ENCODE data around the gene EFNA5.

EFNA5 gene

DNA sequence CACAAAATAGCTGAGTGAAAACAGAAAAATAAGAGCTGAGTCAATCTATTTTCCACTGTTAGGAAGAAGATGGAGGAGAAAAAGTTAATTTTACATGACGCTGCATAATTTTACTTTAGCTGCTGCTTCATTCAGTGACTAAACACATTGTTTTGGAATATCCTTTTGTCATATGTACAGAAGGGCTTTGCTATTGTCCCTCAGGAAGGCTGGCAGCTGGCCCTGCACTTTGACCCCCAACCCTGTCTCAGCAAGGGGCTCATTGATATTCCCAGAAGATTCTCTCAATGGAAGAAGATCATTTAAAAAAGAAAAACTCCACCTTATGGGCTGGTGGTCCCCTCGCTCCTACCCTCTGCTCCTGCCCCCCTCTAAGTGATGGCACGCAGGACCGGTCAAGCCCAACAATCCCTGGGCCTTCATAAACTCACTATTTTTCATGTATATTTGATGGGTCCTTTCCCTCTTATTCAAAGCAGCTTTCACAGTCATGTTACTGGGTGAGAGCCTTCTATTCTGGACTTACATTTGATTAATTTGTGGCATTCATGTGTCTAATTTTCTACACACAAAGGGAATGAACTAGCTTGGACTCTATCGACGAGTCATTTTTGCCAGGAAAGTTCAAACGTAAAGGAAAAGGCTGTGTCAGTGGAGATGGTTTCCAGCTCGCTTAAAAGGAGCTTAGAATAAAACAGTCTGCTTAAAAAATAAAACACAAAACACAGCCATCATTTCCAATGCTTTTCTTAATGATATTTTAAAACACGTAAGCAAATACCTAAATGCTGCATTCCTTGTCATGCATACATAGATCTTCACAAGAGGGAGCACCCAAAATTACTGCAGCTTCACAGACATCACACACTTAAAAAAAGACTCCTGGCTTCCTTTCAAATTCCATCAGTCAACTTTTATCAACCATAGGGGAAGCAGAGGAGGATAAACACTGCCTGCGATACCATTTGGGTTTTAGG, 104.7 kb downstream of the EFNA5 start:
- Mint-ChIP-seq H3K4me1 (peaks cover 6% of the 10 kb centered on the region), H3K27ac (no peak overlapping the region), H3K9me3 (no peaks in the 10 kb centered on the region), H3K4me3 (no peak overlapping the region), H3K27me3 (peaks cover 29% of the 10 kb centered on the region), H3K36me3 (no peaks in the 10 kb centered on the region)
- ATAC-seq: no peak

DNA sequence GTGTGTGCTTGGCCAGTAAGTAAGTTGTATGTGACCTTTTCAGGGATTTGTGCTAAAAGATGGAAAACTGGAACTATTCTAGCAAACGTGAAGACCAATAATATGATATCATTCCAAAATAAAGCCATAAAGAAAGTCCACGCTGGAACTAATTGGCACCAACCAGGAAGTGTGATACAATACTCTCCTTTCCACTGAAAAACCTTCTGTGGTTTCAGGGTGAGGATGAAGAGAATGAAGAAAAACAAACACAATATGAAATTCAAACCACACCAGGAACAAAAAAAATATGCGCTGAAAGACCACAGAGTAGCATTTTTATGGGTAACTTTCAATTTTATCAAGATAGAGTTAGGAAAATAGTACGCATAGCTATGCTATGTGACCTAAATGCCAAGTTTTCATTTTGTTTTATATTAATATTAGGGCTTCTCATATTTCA, 105.8 kb downstream of the EFNA5 start:
- no peak for ATAC-seq
- Mint-ChIP-seq H3K4me3 (no peak overlapping the region), H3K4me1 (no peaks in the 10 kb centered on the region), H3K27ac (no peak overlapping the region), H3K36me3 (no peaks in the 10 kb centered on the region), H3K27me3 (peaks cover 29% of the 10 kb centered on the region), H3K9me3 (no peaks in the 10 kb centered on the region)

DNA sequence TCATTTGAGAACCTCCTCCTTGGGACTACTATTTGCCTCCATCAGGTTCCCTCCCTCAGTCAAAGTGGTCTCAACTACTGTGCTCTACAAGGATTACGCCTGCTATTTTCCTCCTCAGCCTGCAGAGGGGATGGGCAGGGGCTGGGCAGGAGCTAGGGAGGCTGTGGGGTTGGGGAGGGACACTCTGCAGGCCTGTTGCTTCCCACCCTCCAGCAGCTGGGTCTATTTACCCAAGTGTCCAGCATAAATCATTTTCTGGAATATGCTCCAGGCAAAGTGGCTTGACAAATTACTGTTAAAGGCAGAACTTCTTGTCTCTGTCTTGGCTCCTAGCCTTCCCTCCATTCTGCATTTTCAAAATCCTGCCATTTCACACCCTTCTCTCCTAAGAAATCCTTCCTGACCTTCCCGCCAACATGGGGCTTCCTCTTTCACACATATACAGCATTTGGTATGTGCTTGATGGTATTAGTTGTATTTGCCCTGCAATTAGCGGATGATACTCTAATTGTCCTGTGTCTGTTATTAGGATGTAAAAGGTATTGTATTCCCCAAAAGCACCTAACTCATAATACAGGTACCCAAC, 106.7 kb downstream of the EFNA5 start:
- no peak for ATAC-seq
- H3K4me3 Mint-ChIP-seq: no peak overlapping the region
- H3K36me3 Mint-ChIP-seq: no peaks in the 10 kb centered on the region
- H3K27ac Mint-ChIP-seq: no peak overlapping the region
- H3K4me1 Mint-ChIP-seq: no peaks in the 10 kb centered on the region
- H3K27me3 Mint-ChIP-seq: peaks cover 29% of the 10 kb centered on the region
- no peaks in the 10 kb centered on the region for H3K9me3 Mint-ChIP-seq

DNA sequence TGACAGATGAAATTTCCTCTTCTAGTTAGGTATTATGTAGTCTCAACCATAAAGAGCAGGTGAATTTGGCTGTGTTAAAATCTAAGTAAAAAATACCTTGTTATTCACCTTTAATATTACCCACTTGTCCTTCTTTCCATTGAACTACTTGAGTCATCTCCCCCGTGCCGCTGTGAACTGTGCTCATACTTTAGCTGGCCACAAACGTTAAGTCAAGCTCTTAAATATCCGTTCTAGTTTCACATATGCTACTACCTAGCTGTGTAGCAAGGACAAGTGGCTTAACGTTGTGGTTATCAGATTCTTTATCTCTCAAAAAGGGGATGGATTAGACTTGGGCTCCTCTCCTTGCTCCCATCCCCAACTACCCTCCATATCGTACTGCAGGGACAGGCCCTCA, 110.4 kb downstream of the EFNA5 start:
- no peaks in the 10 kb centered on the region for H3K9me3 Mint-ChIP-seq
- H3K36me3 Mint-ChIP-seq: no peaks in the 10 kb centered on the region
- H3K27ac Mint-ChIP-seq: no peak overlapping the region
- no peaks in the 10 kb centered on the region for H3K4me1 Mint-ChIP-seq
- H3K27me3 Mint-ChIP-seq: peaks cover 9% of the 10 kb centered on the region
- H3K4me3 Mint-ChIP-seq: no peak overlapping the region
- ATAC-seq: no peak

- no peak overlapping the region for H3K27ac Mint-ChIP-seq
- H3K9me3 Mint-ChIP-seq: no peaks in the 10 kb centered on the region
- ATAC-seq: no peak
- no peaks in the 10 kb centered on the region for H3K36me3 Mint-ChIP-seq
- H3K4me3 Mint-ChIP-seq: no peak overlapping the region
- H3K27me3 Mint-ChIP-seq: peaks cover 9% of the 10 kb centered on the region
- no peaks in the 10 kb centered on the region for H3K4me1 Mint-ChIP-seq
Observed at GRCh38 chr5:107558823-107559375, 111.8 kb downstream of the EFNA5 start.

DNA sequence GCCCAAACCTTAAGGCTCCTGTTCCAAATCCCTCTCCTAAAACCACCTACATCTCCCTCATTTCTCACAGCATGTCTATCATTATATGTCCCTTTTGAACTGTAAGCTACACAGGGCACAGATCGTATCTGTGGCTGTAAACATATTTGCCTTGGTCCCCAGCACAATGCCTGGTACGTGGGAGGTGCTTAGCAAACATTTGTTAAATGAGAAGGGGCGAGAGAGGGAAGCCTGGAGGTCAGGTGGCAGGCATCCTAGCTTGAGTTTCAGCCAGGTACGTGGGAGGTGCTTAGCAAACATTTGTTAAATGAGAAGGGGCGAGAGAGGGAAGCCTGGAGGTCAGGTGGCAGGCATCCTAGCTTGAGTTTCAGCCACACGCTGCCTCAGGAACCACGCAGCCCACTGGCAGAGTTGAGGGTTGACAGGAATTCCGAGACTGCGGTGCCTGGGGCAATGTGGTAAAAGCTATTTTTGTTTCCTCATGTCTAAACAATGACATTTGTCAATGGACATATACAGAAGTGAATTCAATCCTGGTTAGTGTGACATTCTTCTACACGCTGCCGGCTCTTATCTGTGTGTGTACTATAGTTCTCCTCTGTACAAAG, 113.6 kb downstream of the EFNA5 start:
- Mint-ChIP-seq H3K27ac (no peak overlapping the region), H3K4me1 (no peaks in the 10 kb centered on the region), H3K4me3 (no peak overlapping the region), H3K9me3 (no peaks in the 10 kb centered on the region), H3K27me3 (peaks cover 5% of the 10 kb centered on the region), H3K36me3 (no peaks in the 10 kb centered on the region)
- ATAC-seq: peak; percentile 6

- no peak overlapping the region for H3K27ac Mint-ChIP-seq
- ATAC-seq: no peak
- H3K27me3 Mint-ChIP-seq: no peaks in the 10 kb centered on the region
- H3K36me3 Mint-ChIP-seq: no peaks in the 10 kb centered on the region
- no peaks in the 10 kb centered on the region for H3K4me1 Mint-ChIP-seq
- H3K9me3 Mint-ChIP-seq: no peaks in the 10 kb centered on the region
- H3K4me3 Mint-ChIP-seq: no peak overlapping the region
Observed at GRCh38 chr5:107556575-107556974, 114.2 kb downstream of the EFNA5 start.

- peak; percentile 5 for ATAC-seq
- H3K4me1 Mint-ChIP-seq: no peaks in the 10 kb centered on the region
- H3K9me3 Mint-ChIP-seq: no peaks in the 10 kb centered on the region
- no peak overlapping the region for H3K4me3 Mint-ChIP-seq
- no peaks in the 10 kb centered on the region for H3K27me3 Mint-ChIP-seq
- no peak overlapping the region for H3K27ac Mint-ChIP-seq
- H3K36me3 Mint-ChIP-seq: no peaks in the 10 kb centered on the region
Observed at GRCh38 chr5:107555425-107556090, 115.2 kb downstream of the EFNA5 start.

DNA sequence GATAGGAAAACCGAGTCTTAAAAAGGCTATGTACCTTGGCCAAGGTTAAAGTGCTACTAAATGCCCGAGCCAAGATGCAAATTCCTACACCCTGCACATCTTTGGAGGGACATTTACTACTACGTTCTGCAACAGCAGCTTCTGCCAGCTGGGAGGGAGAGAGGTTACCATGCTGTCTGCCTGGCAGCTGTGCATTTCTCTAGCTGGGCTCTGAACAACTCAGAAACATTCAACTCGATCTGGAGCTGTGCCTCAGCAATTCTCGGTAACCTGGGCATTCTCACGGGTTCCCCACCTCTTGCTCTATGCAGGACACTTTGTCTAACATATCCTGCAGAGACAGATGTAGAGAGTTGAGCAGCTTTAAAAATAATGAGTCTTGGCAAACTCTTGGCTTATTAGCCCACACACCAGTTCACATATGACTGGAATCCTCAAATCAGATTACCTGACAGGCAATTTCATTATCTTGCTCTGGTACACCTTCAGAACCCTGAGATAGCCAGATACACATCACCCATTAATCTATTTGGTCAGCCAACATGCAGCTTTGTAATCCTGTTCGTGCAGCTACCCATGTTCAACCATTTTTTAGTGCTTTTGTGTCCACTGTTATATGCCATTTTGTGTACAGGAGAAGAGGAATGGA, 115.8 kb downstream of the EFNA5 start:
- H3K27me3 Mint-ChIP-seq: no peaks in the 10 kb centered on the region

DNA sequence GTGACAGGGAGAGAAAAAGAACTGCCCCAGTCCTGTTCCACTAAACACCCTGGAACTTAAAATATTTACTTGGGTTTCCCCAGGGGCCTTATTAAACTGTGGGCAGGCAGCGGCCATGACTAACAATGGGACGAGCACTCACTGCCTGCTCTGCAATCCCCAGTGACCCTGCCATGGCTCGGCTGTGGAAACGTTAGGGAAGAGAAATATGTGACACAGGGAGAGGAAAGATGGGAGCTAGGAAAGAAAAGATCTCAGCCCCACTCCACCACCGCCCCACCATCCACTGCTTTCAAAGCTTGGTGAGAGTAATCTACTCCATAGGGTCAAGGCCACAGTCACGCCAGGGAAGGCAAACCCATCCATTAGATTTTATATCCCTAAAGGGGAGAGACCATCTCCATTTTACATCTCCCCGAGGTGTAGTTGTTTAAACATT, 117.6 kb downstream of the EFNA5 start:
- H3K9me3 Mint-ChIP-seq: no peaks in the 10 kb centered on the region
- no peaks in the 10 kb centered on the region for H3K36me3 Mint-ChIP-seq
- no peak for ATAC-seq
- H3K27ac Mint-ChIP-seq: no peak overlapping the region
- H3K4me1 Mint-ChIP-seq: no peaks in the 10 kb centered on the region
- H3K27me3 Mint-ChIP-seq: no peaks in the 10 kb centered on the region
- H3K4me3 Mint-ChIP-seq: no peak overlapping the region

More for the DNA sequence above, 115.8 kb downstream of the EFNA5 start:
- Mint-ChIP-seq H3K4me1 (no peaks in the 10 kb centered on the region), H3K27ac (no peak overlapping the region), H3K36me3 (no peaks in the 10 kb centered on the region), H3K9me3 (no peaks in the 10 kb centered on the region), H3K4me3 (no peak overlapping the region)
- ATAC-seq: no peak

GRCh38 chr5:107551088-107551487, 119.6 kb downstream of the EFNA5 start:
- no peaks in the 10 kb centered on the region for H3K36me3 Mint-ChIP-seq
- H3K4me1 Mint-ChIP-seq: no peaks in the 10 kb centered on the region
- H3K27me3 Mint-ChIP-seq: no peaks in the 10 kb centered on the region
- no peak for ATAC-seq
- H3K9me3 Mint-ChIP-seq: no peaks in the 10 kb centered on the region
- H3K4me3 Mint-ChIP-seq: no peak overlapping the region
- H3K27ac Mint-ChIP-seq: no peak overlapping the region

- Mint-ChIP-seq H3K27me3 (no peaks in the 10 kb centered on the region), H3K36me3 (no peaks in the 10 kb centered on the region), H3K9me3 (no peaks in the 10 kb centered on the region), H3K4me3 (no peak overlapping the region), H3K27ac (no peak overlapping the region), H3K4me1 (no peaks in the 10 kb centered on the region)
- peak; percentile 38 for ATAC-seq
Observed at GRCh38 chr5:107549567-107549966, 121.2 kb downstream of the EFNA5 start.

- Mint-ChIP-seq H3K27ac (no peak overlapping the region), H3K36me3 (no peaks in the 10 kb centered on the region), H3K9me3 (no peaks in the 10 kb centered on the region), H3K27me3 (no peaks in the 10 kb centered on the region), H3K4me3 (no peak overlapping the region), H3K4me1 (no peaks in the 10 kb centered on the region)
- no peak for ATAC-seq
Observed at GRCh38 chr5:107548477-107548876, 122.3 kb downstream of the EFNA5 start.

GRCh38 chr5:107546719-107547118, 124.0 kb downstream of the EFNA5 start:
- Mint-ChIP-seq H3K27ac (no peak overlapping the region), H3K9me3 (no peaks in the 10 kb centered on the region), H3K4me1 (no peaks in the 10 kb centered on the region), H3K36me3 (no peaks in the 10 kb centered on the region), H3K27me3 (no peaks in the 10 kb centered on the region), H3K4me3 (no peak overlapping the region)
- ATAC-seq: no peak

All from stimulated activated memory B cell treated with anti-CD40 and anti-IgM and Interleukin-4, amounts not matched to agents 10 μg/mL and 1 μg/mL and 100 μg/mL, for 72 hours (primary cell).